HCT116 (cell line): Measurements from ENCODE around the gene UBE2F. TPM values are rescaled to one million over a fixed set of nuclear protein-coding genes. Genes with fewer than 3 reads are reported as not detected.

Experiments
- ATAC-seq: fragments of 200-7000 bp; cut with Tn5 transposase; 2 replicates; pipeline ENCODE4 v1.9.1; 2020; ENCODE audit warnings: mild to moderate bottlenecking, moderate library complexity
- BruUV-seq: library from RNA; stranded (reverse); fragments of 400-500 nt; replicated peaks from 2 replicates; lab custom pipeline; 2021; lab: Mats Ljungman, UMichigan
- CTCF ChIA-PET: fragments of 300-600 bp; sonication (Branson Sonifier 250); formaldehyde crosslinking; loops from one replicate; lab custom pipeline; 2021; ENCODE audit warnings: antibody characterized with exemption; lab: Charles Lee
- POLR2A ChIA-PET: fragments of 300-600, 350-600 bp; sonication (Branson Sonifier 250); formaldehyde crosslinking; loops from one replicate; lab custom pipeline; 2021; ENCODE audit warnings: antibody characterized with exemption; lab: Charles Lee
- RAD21 ChIA-PET, 2 experiments: fragments of 300-600 bp; sonication (Branson Sonifier 250); formaldehyde crosslinking; loops; one replicate each; lab custom pipeline; 2023; ENCODE audit warnings: low total read pairs in 2 of 2; ENCODE audit not compliant: uncharacterized antibody in 2 of 2, unreplicated experiment in 2 of 2, low non-redundant PET in 1 of 2; lab: Charles Lee
- DNase-seq: peaks from one replicate; pipeline ENCODE4 v3.0.0-alpha.2; 2010; ENCODE audit warnings: low read depth, low spot score
- H2AFZ ChIP-seq: fragments of 200-600 bp; shearing (Covaris generic), sonication (generic); 2 replicates; pipeline ENCODE4 v1.6.1; 2017; ENCODE audit warnings: low read depth, mixed run types, mixed read lengths, antibody characterized with exemption, low read length; ENCODE audit not compliant: poor library complexity, severe bottlenecking
- H3K27ac ChIP-seq: 2 replicates; pipeline ENCODE4 v1.5.1; 2012; ENCODE audit warnings: low read depth, low read length
- H3K27me3 ChIP-seq: fragments of 200-600 bp; sonication (generic); 2 replicates; pipeline ENCODE4 v1.6.1; 2016; ENCODE audit warnings: mixed run types, low read length, mixed read lengths; ENCODE audit not compliant: insufficient read depth
- H3K36me3 ChIP-seq, 2 experiments: fragments of 200-500 bp in 1 of 2; fragments of 200-600 bp in 1 of 2; sonication (Bioruptor generic) in 1 of 2; sonication (generic) in 1 of 2; 2 replicates each; pipeline versions ENCODE4 v1.5.1 to v1.6.1; 2014 to 2016; ENCODE audit warnings: low read length in 2 of 2, inconsistent platforms in 1 of 2, mixed read lengths in 1 of 2, mixed run types in 1 of 2; ENCODE audit not compliant: insufficient read depth in 2 of 2, control insufficient read depth in 1 of 2
- H3K4me1 ChIP-seq, 2 experiments: fragments of 200-600 bp in 1 of 2; sonication (generic) in 1 of 2; 2 replicates each; pipeline versions ENCODE4 v1.5.1 to v1.6.1; 2012 to 2017; ENCODE audit warnings: low read length in 2 of 2, inconsistent platforms in 1 of 2, mild to moderate bottlenecking in 1 of 2, mixed read lengths in 1 of 2, mixed run types in 1 of 2, moderate library complexity in 1 of 2; ENCODE audit not compliant: insufficient read depth in 2 of 2, control insufficient read depth in 1 of 2
- H3K4me2 ChIP-seq: fragments of 200-600 bp; sonication (generic); 2 replicates; pipeline ENCODE4 v1.6.1; 2017; ENCODE audit warnings: mixed run types, low read length, mixed read lengths
- H3K4me3 ChIP-seq, 2 experiments: fragments of 200-600 bp in 1 of 2; sonication (generic) in 1 of 2; replicated peaks in 1 of 2; 2 replicates each; pipeline ENCODE4 v1.5.1; 2011 to 2016; ENCODE audit warnings: low read length in 2 of 2, control low read depth in 1 of 2, low read depth in 1 of 2, mild to moderate bottlenecking in 1 of 2, mixed read lengths in 1 of 2, mixed run types in 1 of 2
- H3K79me2 ChIP-seq: fragments of 200-600 bp; sonication (generic); 2 replicates; pipeline ENCODE4 v1.6.1; 2017; ENCODE audit warnings: mild to moderate bottlenecking, mixed run types, low read length, moderate library complexity, mixed read lengths; ENCODE audit not compliant: insufficient read depth
- H3K9ac ChIP-seq: fragments of 200-600 bp; sonication (generic); 2 replicates; pipeline ENCODE4 v1.6.1; 2016; ENCODE audit warnings: low read length, mixed read lengths
- H3K9me2 ChIP-seq: fragments of 200-600 bp; sonication (generic), shearing (Covaris generic); 2 replicates; pipeline ENCODE4 v1.6.1; 2017; ENCODE audit warnings: mixed run types, mild to moderate bottlenecking, moderate library complexity; ENCODE audit not compliant: insufficient read depth
- H3K9me3 ChIP-seq, 2 experiments: fragments of 200-500 bp in 1 of 2; fragments of 200-600 bp in 1 of 2; sonication (Bioruptor generic) in 1 of 2; sonication (generic) in 1 of 2; 2 replicates each; pipeline ENCODE4 v1.6.1; 2014 to 2017; ENCODE audit warnings: low read length in 2 of 2, mixed read lengths in 2 of 2, inconsistent platforms in 1 of 2, low read depth in 1 of 2, mild to moderate bottlenecking in 1 of 2, mixed run types in 1 of 2, moderate library complexity in 1 of 2; ENCODE audit not compliant: control insufficient read depth in 1 of 2, insufficient read depth in 1 of 2
- H4K20me1 ChIP-seq: fragments of 200-600 bp; sonication (generic), shearing (Covaris generic); 2 replicates; pipeline ENCODE4 v1.6.1; 2017; ENCODE audit warnings: mixed run types, mild to moderate bottlenecking, moderate library complexity; ENCODE audit not compliant: insufficient read depth
- CBX3 ChIP-seq: IDR thresholded peaks from 2 replicates; pipeline ENCODE4 v1.6.1; 2012; ENCODE audit warnings: low read depth
- CEBPB ChIP-seq: IDR thresholded peaks from 2 replicates; pipeline ENCODE4 v1.6.1; 2012; ENCODE audit warnings: low read depth
- EGR1 ChIP-seq: IDR thresholded peaks from 2 replicates; pipeline ENCODE4 v1.6.1; 2012; ENCODE audit warnings: low read depth
- ELF1 ChIP-seq: IDR thresholded peaks from 2 replicates; pipeline ENCODE4 v1.6.1; 2012; ENCODE audit warnings: low read depth, borderline replicate concordance
- EZH2phosphoT487 ChIP-seq: fragments of 200-600 bp; IDR thresholded peaks from 2 replicates; pipeline ENCODE4 v1.6.1; 2018; ENCODE audit warnings: antibody characterized with exemption, borderline replicate concordance
- FOSL1 ChIP-seq: IDR thresholded peaks from 2 replicates; pipeline ENCODE4 v1.6.1; 2012; ENCODE audit warnings: low read depth
- POLR2A ChIP-seq: IDR thresholded peaks from 2 replicates; pipeline ENCODE4 v1.7.0; 2011; ENCODE audit warnings: borderline replicate concordance; ENCODE audit not compliant: insufficient read depth, insufficient read length; ENCODE audit errors: extremely low read depth
- RAD21 ChIP-seq: IDR thresholded peaks from 2 replicates; pipeline ENCODE4 v1.6.1; 2012; ENCODE audit warnings: low read depth, mild to moderate bottlenecking
- REST ChIP-seq: IDR thresholded peaks from 2 replicates; pipeline ENCODE4 v1.6.1; 2012; ENCODE audit warnings: low read depth
- SIN3A ChIP-seq: IDR thresholded peaks from 2 replicates; pipeline ENCODE4 v1.6.1; 2012; ENCODE audit warnings: low read depth
- SP1 ChIP-seq: IDR thresholded peaks from 2 replicates; pipeline ENCODE4 v1.6.1; 2012; ENCODE audit warnings: low read depth
- TCF7L2 ChIP-seq: IDR thresholded peaks from 2 replicates; pipeline ENCODE4 v1.7.0; 2011; ENCODE audit warnings: borderline replicate concordance, inconsistent platforms; ENCODE audit not compliant: insufficient read depth, insufficient read length; ENCODE audit errors: extremely low read depth
- YY1 ChIP-seq: IDR thresholded peaks from 2 replicates; pipeline ENCODE4 v1.6.1; 2011; ENCODE audit warnings: low read length, low read depth, moderate library complexity, mild to moderate bottlenecking; ENCODE audit not compliant: insufficient replicate concordance; ENCODE audit errors: extremely low read depth
- ZFX ChIP-seq: fragments of 450-650 bp; IDR thresholded peaks from 2 replicates; pipeline ENCODE4 v1.6.1; 2017
- ZNF274 ChIP-seq: fragments of 200-500 bp; sonication (Bioruptor generic); IDR thresholded peaks from 2 replicates; pipeline ENCODE4 v1.6.1; 2014; ENCODE audit warnings: mild to moderate bottlenecking, low read depth, low read length, inconsistent platforms
- intact Hi-C: fragments of 100-400 bp; cut with micrococcal nuclease; formaldehyde crosslinking; loops from 2 replicates; pipeline ENCODE4 v1.10.0; 2022
- total RNA-seq: library from RNA; stranded (reverse); gene quantifications from one replicate; pipeline ENCODE4 v1.2.1, GENCODE V29; 2021; ENCODE audit not compliant: unreplicated experiment
- TF ChIP-seq, protein P1 (sequence below), 3 experiments: fragments of 200-600 bp in 1 of 3; sonication (generic) in 1 of 3; IDR thresholded peaks in 2 of 3; conservative IDR thresholded peaks in 1 of 3; 2 replicates each; pipeline ENCODE4 v1.5.1; 2012 to 2017; ENCODE audit warnings: low read depth in 2 of 3, low read length in 2 of 3, antibody characterized with exemption in 1 of 3, borderline replicate concordance in 1 of 3, control low read depth in 1 of 3, mild to moderate bottlenecking in 1 of 3, mixed read lengths in 1 of 3, mixed run types in 1 of 3, moderate library complexity in 1 of 3; ENCODE audit not compliant: insufficient read depth in 1 of 3
- TF ChIP-seq, protein P2 (sequence below): IDR thresholded peaks from 2 replicates; pipeline ENCODE4 v1.6.1; 2011; ENCODE audit warnings: mild to moderate bottlenecking, low read length, moderate library complexity; ENCODE audit not compliant: insufficient replicate concordance; ENCODE audit errors: extremely low read depth
- TF ChIP-seq, protein P3 (sequence below): IDR thresholded peaks from 2 replicates; pipeline ENCODE4 v1.6.1; 2012

The UBE2F gene
- total RNA-seq, 1 experiment from 2014 or later: 32.8 TPM

GRCh38 chr2:238084761-238085160, 117.9 kb downstream of the UBE2F start:
- Histone ChIP-seq H3K36me3 (peaks cover 19 to 30% of the 10 kb centered on the region in 2 experiments; a peak in 3 of 4 replicates), H3K4me2 (no peak overlapping the region), H3K79me2 (peaks cover 8% of the 10 kb centered on the region; the same call in 1 of the 2 replicates), H3K4me3 (no peak overlapping the region), H3K27ac (no peak overlapping the region), H3K4me1 (no peaks in the 10 kb centered on the region), H3K27me3 (no peaks in the 10 kb centered on the region), H3K9me2 (no peaks in the 10 kb centered on the region), H3K9ac (no peak overlapping the region), H3K9me3 (no peaks in the 10 kb centered on the region), H4K20me1 (no peaks in the 10 kb centered on the region), H2AFZ (no peak overlapping the region)
- no peak for TF ChIP-seq TCF7L2
- no peak for TF ChIP-seq EGR1
- no peak for TF ChIP-seq YY1
- TF ChIP-seq FOSL1: no peak
- TF ChIP-seq, protein P1, sequence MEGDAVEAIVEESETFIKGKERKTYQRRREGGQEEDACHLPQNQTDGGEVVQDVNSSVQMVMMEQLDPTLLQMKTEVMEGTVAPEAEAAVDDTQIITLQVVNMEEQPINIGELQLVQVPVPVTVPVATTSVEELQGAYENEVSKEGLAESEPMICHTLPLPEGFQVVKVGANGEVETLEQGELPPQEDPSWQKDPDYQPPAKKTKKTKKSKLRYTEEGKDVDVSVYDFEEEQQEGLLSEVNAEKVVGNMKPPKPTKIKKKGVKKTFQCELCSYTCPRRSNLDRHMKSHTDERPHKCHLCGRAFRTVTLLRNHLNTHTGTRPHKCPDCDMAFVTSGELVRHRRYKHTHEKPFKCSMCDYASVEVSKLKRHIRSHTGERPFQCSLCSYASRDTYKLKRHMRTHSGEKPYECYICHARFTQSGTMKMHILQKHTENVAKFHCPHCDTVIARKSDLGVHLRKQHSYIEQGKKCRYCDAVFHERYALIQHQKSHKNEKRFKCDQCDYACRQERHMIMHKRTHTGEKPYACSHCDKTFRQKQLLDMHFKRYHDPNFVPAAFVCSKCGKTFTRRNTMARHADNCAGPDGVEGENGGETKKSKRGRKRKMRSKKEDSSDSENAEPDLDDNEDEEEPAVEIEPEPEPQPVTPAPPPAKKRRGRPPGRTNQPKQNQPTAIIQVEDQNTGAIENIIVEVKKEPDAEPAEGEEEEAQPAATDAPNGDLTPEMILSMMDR (IDR thresholded peaks at IDR 0.05 in 2 of 3, conservative IDR thresholded peaks at IDR 0.05 in 1 of 3; ENCODE audit: borderline replicate concordance in 1 of 3, insufficient read depth in 1 of 3, low read depth in 2 of 3, low read length in 2 of 3): no peak
- TF ChIP-seq ZFX: no peak
- no peak for TF ChIP-seq CEBPB
- TF ChIP-seq ZNF274: no peak
- no peak for TF ChIP-seq ELF1
- no peak for TF ChIP-seq REST
- no peak for TF ChIP-seq POLR2A
- no peak for TF ChIP-seq SP1
- no peak for TF ChIP-seq SIN3A
- TF ChIP-seq RAD21: no peak
- TF ChIP-seq EZH2phosphoT487: no peak
- TF ChIP-seq, protein P2, sequence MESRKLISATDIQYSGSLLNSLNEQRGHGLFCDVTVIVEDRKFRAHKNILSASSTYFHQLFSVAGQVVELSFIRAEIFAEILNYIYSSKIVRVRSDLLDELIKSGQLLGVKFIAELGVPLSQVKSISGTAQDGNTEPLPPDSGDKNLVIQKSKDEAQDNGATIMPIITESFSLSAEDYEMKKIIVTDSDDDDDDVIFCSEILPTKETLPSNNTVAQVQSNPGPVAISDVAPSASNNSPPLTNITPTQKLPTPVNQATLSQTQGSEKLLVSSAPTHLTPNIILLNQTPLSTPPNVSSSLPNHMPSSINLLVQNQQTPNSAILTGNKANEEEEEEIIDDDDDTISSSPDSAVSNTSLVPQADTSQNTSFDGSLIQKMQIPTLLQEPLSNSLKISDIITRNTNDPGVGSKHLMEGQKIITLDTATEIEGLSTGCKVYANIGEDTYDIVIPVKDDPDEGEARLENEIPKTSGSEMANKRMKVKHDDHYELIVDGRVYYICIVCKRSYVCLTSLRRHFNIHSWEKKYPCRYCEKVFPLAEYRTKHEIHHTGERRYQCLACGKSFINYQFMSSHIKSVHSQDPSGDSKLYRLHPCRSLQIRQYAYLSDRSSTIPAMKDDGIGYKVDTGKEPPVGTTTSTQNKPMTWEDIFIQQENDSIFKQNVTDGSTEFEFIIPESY: no peak
- TF ChIP-seq, protein P3, sequence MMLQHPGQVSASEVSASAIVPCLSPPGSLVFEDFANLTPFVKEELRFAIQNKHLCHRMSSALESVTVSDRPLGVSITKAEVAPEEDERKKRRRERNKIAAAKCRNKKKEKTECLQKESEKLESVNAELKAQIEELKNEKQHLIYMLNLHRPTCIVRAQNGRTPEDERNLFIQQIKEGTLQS: no peak
- TF ChIP-seq CBX3: no peak
- ChIA-PET RAD21 (no interaction called here), CTCF (no interaction called here), POLR2A (no interaction called here)
- intact Hi-C loops: no loop called here
- ATAC-seq: no peak
- no TSS peak for BruUV-seq
- DNase-seq: no peak
